ENCODE measurements around the gene GPR162. TPM values are rescaled to one million over a fixed set of nuclear protein-coding genes. Genes with fewer than 3 reads are reported as not detected.
"Not testable (repeated sequence)": the region's sequence is repeated elsewhere in the genome, so short reads cannot be mapped to it uniquely, and the experiment has no call there.

GPR162 gene
- total and polyA plus RNA-seq, 5 donors from 2014 or later = not detected

DNA sequence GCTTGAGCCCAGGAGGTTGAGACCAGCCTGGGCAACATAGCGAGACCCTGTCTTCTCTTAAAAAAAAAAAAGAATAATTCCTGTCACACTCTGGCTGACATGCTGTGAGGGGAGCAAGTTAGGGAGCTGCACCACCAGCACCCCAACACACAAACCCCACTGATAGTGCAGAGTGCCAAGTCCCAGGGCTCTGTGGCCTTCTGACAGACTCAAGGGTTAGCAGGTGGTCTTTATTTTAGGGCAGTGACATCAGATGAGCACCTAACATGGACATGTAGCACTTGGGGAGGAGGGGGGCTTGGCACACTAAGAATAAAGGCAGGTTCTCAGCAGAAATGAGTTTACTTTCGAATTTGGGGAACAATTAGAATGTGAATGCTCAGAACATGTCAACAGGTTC is 37.2 kb downstream of the GPR162 start:
- Mint-ChIP-seq H3K9me3 (no peaks in the 10 kb centered on the region), H3K4me3 (no peak overlapping the region), H3K27me3 (no peaks in the 10 kb centered on the region), H3K27ac (no peak overlapping the region), H3K36me3 (peaks cover 33% of the 10 kb centered on the region), H3K4me1 (peaks cover 0 to 14% (median 7%) of the 10 kb centered on the region in 4 donors)
- Histone ChIP-seq H3K9me3 (ENCODE audit: control insufficient read depth in 2 of 2, low read length in 2 of 2) (no peaks in the 10 kb centered on the region), H3K27ac (ENCODE audit: insufficient read depth, low read length, poor library complexity, severe bottlenecking) (no peak overlapping the region), H3K4me1 (ENCODE audit: control insufficient read depth, insufficient read depth, low read length, poor library complexity, severe bottlenecking) (peaks cover 4% of the 10 kb centered on the region), H3K27me3 (ENCODE audit: control insufficient read depth, insufficient read depth, low read length) (no peaks in the 10 kb centered on the region), H3K36me3 (ENCODE audit: control insufficient read depth, insufficient read depth, low read length) (peaks cover 78% of the 10 kb centered on the region), H3K4me3 (ENCODE audit: low read depth, low read length) (no peak overlapping the region)
- ATAC-seq (ENCODE audit: low read depth in 2 of 2) = no peak
- DNase-seq = no peak

DNA sequence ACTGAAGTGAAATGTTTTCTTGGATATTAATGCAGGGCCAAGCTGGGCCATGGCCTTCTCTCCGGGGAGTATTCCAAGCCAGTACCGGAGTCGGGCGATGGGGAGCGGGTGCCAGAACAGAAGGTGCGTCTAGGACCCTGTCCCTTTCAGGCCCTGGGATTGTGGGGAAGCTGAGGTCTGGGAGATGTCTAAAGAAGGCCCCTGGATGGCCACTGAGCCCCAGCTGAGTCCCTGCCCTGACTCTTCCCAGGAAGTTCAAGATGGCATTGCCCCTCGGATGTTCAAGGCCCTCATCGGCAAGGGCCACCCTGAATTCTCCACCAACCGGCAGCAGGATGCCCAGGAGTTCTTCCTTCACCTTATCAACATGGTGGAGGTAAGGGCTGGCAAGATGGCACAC is 38.5 kb downstream of the GPR162 start:
- Mint-ChIP-seq H3K9me3 (no peaks in the 10 kb centered on the region), H3K4me1 (peaks cover 0 to 7% (median under 1%) of the 10 kb centered on the region in 4 donors), H3K27ac (no peak overlapping the region), H3K4me3 (no peak overlapping the region), H3K36me3 (peaks cover 31% of the 10 kb centered on the region), H3K27me3 (no peaks in the 10 kb centered on the region)
- no peaks in the 10 kb centered on the region for H3K27me3 ChIP-seq (ENCODE audit: control insufficient read depth, insufficient read depth, low read length)
- peaks cover 78% of the 10 kb centered on the region for H3K36me3 ChIP-seq (ENCODE audit: control insufficient read depth, insufficient read depth, low read length)
- no peak overlapping the region for H3K4me3 ChIP-seq (ENCODE audit: low read depth, low read length)
- no peaks in the 10 kb centered on the region for H3K9me3 ChIP-seq (ENCODE audit: control insufficient read depth in 2 of 2, low read length in 2 of 2)
- DNase-seq (no peak), ATAC-seq (ENCODE audit: low read depth in 2 of 2) (no peak)
- H3K27ac ChIP-seq (ENCODE audit: insufficient read depth, low read length, poor library complexity, severe bottlenecking) = no peak overlapping the region
- H3K4me1 ChIP-seq (ENCODE audit: control insufficient read depth, insufficient read depth, low read length, poor library complexity, severe bottlenecking) = no peaks in the 10 kb centered on the region

DNA sequence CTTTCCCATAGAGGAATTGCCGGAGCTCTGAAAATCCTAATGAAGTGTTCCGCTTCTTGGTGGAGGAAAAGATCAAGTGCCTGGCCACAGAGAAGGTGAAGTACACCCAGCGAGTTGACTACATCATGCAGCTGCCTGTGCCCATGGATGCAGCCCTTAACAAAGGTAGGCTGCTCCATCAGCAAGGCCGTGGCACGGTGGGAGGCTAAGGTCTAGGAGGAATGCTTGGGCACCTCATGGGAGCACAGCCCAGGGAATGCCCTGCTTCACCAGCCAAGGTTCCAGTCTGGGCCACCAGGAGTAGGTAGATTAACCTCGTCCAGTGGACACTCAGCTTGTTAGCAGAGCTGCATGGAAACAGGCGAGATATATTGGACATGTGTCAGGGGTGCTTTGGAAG is 39.3 kb downstream of the GPR162 start:
- Mint-ChIP-seq H3K4me1 (peaks cover 0 to 5% (median under 1%) of the 10 kb centered on the region in 4 donors), H3K9me3 (no peaks in the 10 kb centered on the region), H3K36me3 (peaks cover 31% of the 10 kb centered on the region), H3K27ac (no peak overlapping the region), H3K27me3 (no peaks in the 10 kb centered on the region), H3K4me3 (peak overlapping the region in 1 of 4 donors; percentile 18)
- Histone ChIP-seq H3K4me1 (ENCODE audit: control insufficient read depth, insufficient read depth, low read length, poor library complexity, severe bottlenecking) (no peaks in the 10 kb centered on the region), H3K27ac (ENCODE audit: insufficient read depth, low read length, poor library complexity, severe bottlenecking) (no peak overlapping the region), H3K9me3 (ENCODE audit: control insufficient read depth in 2 of 2, low read length in 2 of 2) (no peaks in the 10 kb centered on the region), H3K36me3 (ENCODE audit: control insufficient read depth, insufficient read depth, low read length) (peaks cover 78% of the 10 kb centered on the region), H3K27me3 (ENCODE audit: control insufficient read depth, insufficient read depth, low read length) (no peaks in the 10 kb centered on the region), H3K4me3 (ENCODE audit: low read depth, low read length) (no peak overlapping the region)
- ATAC-seq (ENCODE audit: low read depth in 2 of 2) (no peak), DNase-seq (no peak)

DNA sequence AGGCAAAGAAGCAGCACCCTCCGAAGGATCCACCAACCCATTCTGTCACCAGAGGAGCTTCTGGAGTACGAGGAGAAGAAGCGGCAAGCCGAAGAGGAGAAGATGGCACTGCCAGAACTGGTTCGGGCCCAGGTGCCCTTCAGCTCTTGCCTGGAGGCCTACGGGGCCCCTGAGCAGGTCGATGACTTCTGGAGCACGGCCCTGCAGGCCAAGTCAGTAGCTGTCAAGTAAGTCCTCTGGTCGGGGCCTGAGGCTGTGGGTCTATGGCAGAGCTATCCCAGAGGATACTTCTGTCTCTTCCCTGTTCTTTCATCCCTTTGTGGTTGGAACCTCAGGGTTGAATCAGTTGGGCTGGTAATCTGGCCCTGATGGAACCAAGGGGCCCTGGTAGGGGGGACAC is 39.8 kb downstream of the GPR162 start:
- ATAC-seq (ENCODE audit: low read depth in 2 of 2) = no peak
- Histone ChIP-seq H3K36me3 (ENCODE audit: control insufficient read depth, insufficient read depth, low read length) (peaks cover 74% of the 10 kb centered on the region), H3K4me1 (ENCODE audit: control insufficient read depth, insufficient read depth, low read length, poor library complexity, severe bottlenecking) (no peaks in the 10 kb centered on the region), H3K27me3 (ENCODE audit: control insufficient read depth, insufficient read depth, low read length) (no peaks in the 10 kb centered on the region), H3K27ac (ENCODE audit: insufficient read depth, low read length, poor library complexity, severe bottlenecking) (no peak overlapping the region), H3K9me3 (ENCODE audit: control insufficient read depth in 2 of 2, low read length in 2 of 2) (no peaks in the 10 kb centered on the region), H3K4me3 (ENCODE audit: low read depth, low read length) (no peak overlapping the region)
- no peak overlapping the region for H3K27ac Mint-ChIP-seq
- H3K9me3 Mint-ChIP-seq = no peaks in the 10 kb centered on the region
- no peak for DNase-seq
- H3K4me3 Mint-ChIP-seq = no peak overlapping the region
- peaks cover 0 to 4% (median 1%) of the 10 kb centered on the region in 4 donors for H3K4me1 Mint-ChIP-seq
- peaks cover 30% of the 10 kb centered on the region for H3K36me3 Mint-ChIP-seq
- H3K27me3 Mint-ChIP-seq = no peaks in the 10 kb centered on the region

DNA sequence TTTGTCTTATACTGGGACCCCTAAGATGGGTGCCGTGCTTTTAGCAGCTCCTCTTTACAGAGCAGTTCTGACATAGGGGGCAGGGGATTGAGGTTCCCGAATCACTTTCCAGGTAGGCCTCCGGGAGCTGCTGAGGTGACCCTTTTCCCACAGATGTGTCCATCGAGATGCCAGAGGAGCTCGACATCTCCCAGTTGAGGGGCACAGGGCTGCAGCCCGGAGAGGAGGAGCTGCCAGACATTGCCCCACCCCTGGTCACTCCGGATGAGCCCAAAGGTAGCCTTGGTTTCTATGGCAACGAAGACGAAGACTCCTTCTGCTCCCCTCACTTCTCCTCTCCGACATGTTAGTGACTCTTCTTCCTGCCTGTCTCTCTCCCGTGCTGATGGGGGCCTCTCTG is 41.4 kb downstream of the GPR162 start:
- no peak overlapping the region for H3K27ac ChIP-seq (ENCODE audit: insufficient read depth, low read length, poor library complexity, severe bottlenecking)
- H3K36me3 ChIP-seq (ENCODE audit: control insufficient read depth, insufficient read depth, low read length) = peaks cover 57% of the 10 kb centered on the region
- no peak overlapping the region for H3K4me3 Mint-ChIP-seq
- ATAC-seq (ENCODE audit: low read depth in 2 of 2) = no peak
- no peak overlapping the region for H3K4me3 ChIP-seq (ENCODE audit: low read depth, low read length)
- peaks cover 8% of the 10 kb centered on the region for H3K4me1 ChIP-seq (ENCODE audit: control insufficient read depth, insufficient read depth, low read length, poor library complexity, severe bottlenecking)
- H3K27ac Mint-ChIP-seq = no peak overlapping the region
- no peaks in the 10 kb centered on the region for H3K27me3 Mint-ChIP-seq
- DNase-seq = no peak
- no peaks in the 10 kb centered on the region for H3K9me3 ChIP-seq (ENCODE audit: control insufficient read depth in 2 of 2, low read length in 2 of 2)
- H3K36me3 Mint-ChIP-seq = peaks cover 21% of the 10 kb centered on the region
- H3K27me3 ChIP-seq (ENCODE audit: control insufficient read depth, insufficient read depth, low read length) = no peaks in the 10 kb centered on the region
- H3K9me3 Mint-ChIP-seq = no peaks in the 10 kb centered on the region
- peaks cover 0 to 10% (median 2%) of the 10 kb centered on the region in 4 donors for H3K4me1 Mint-ChIP-seq

DNA sequence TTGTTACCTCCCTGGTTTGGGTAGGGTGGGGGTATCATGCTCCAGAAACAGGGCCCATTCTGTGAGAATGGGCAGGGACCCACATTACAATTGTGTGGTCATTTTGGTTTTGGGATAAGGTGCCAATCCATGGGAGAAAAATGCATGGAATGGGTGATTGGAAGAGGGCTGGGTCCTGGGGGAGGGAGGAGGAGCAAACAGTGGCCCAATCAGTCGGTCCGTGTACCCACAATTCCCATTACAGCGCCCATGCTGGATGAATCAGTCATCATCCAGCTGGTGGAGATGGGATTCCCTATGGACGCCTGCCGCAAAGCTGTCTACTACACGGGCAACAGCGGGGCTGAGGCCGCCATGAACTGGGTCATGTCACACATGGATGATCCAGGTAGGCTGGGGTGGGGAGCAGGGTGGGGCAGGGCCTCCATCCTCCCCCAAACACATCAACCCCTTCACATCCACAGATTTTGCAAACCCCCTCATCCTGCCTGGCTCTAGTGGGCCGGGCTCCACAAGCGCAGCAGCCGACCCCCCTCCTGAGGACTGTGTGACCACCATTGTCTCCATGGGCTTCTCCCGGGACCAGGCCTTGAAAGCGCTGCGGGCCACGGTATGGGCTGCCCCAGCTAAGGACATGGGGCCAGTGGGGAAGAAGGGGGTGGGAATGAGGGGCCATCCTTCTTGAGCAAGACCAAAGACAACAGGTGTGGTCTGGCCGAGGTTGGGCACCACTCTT is 42.1 kb downstream of the GPR162 start:
- Histone ChIP-seq H3K27me3 (ENCODE audit: control insufficient read depth, insufficient read depth, low read length) (no peaks in the 10 kb centered on the region), H3K4me1 (ENCODE audit: control insufficient read depth, insufficient read depth, low read length, poor library complexity, severe bottlenecking) (peaks cover 16% of the 10 kb centered on the region), H3K27ac (ENCODE audit: insufficient read depth, low read length, poor library complexity, severe bottlenecking) (no peak overlapping the region), H3K4me3 (ENCODE audit: low read depth, low read length) (no peak overlapping the region), H3K36me3 (ENCODE audit: control insufficient read depth, insufficient read depth, low read length) (peaks cover 50% of the 10 kb centered on the region), H3K9me3 (ENCODE audit: control insufficient read depth in 2 of 2, low read length in 2 of 2) (no peaks in the 10 kb centered on the region)
- no peak for DNase-seq
- Mint-ChIP-seq H3K9me3 (no peaks in the 10 kb centered on the region), H3K27ac (peak overlapping the region in 1 of 3 donors; percentile 52), H3K27me3 (no peaks in the 10 kb centered on the region), H3K36me3 (peaks cover 19% of the 10 kb centered on the region), H3K4me1 (peaks cover 0 to 17% (median 8%) of the 10 kb centered on the region in 4 donors), H3K4me3 (peak overlapping the region in 2 of 4 donors; percentile 56 to 65)
- no peak for ATAC-seq (ENCODE audit: low read depth in 2 of 2)

DNA sequence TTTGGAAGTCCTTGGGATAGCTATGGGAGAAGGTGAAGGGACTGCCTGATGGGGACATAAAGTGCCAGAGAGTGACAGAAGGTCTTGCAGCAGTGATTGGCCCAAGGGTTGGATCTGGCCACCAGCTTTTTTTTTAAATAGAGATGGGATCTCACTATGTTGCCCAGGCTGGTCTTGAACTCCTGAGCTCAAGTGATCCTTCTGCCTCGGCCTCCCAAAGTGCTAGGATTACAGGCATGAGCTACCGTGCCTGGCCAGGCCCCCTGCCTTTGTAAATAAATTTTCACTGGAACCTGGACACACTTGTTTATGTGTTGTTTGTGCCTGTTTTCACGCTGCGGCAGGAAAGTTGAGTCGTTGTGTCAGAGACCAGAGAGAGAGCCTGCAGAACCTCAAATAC is 43.7 kb downstream of the GPR162 start:
- not testable (repeated sequence) for H3K27me3 ChIP-seq (ENCODE audit: control insufficient read depth, insufficient read depth, low read length); H3K9me3 Mint-ChIP-seq; H3K4me3 ChIP-seq (ENCODE audit: low read depth, low read length); DNase-seq; H3K27me3 Mint-ChIP-seq; ATAC-seq (ENCODE audit: low read depth in 2 of 2); H3K9me3 ChIP-seq (ENCODE audit: control insufficient read depth in 2 of 2, low read length in 2 of 2); H3K27ac ChIP-seq (ENCODE audit: insufficient read depth, low read length, poor library complexity, severe bottlenecking)
- Histone ChIP-seq H3K4me1 (ENCODE audit: control insufficient read depth, insufficient read depth, low read length, poor library complexity, severe bottlenecking) (peaks cover 26% of the 10 kb centered on the region), H3K36me3 (ENCODE audit: control insufficient read depth, insufficient read depth, low read length) (peaks cover 44% of the 10 kb centered on the region)
- H3K4me1 Mint-ChIP-seq = peaks cover 3 to 33% (median 19%) of the 10 kb centered on the region in 4 donors
- peak overlapping the region; percentile 64 to 95 (median 80) for H3K4me3 Mint-ChIP-seq
- H3K27ac Mint-ChIP-seq = peak overlapping the region in 2 of 3 donors; percentile 23 to 83
- peaks cover 25% of the 10 kb centered on the region for H3K36me3 Mint-ChIP-seq

All from CD4-positive, CD25-positive, alpha-beta regulatory T cell (primary cell).